Keratinocyte (primary cell): Measurements from ENCODE around the gene NSUN4.

Experiments
- CTCF ChIP-seq, 3 experiments: IDR thresholded peaks in 1 of 3; conservative IDR thresholded peaks in 1 of 3; optimal IDR thresholded peaks in 1 of 3; 2 replicates in 2 of 3; 3 replicates in 1 of 3; pipeline versions ENCODE3 to v1.5.1; 2011; ENCODE audit warnings: low read length in 3 of 3, mild to moderate bottlenecking in 3 of 3, moderate library complexity in 2 of 3, control low read depth in 1 of 3, inconsistent platforms in 1 of 3; ENCODE audit not compliant: insufficient read depth in 2 of 3; ENCODE audit errors: extremely low read depth in 1 of 3
- EZH2 ChIP-seq: IDR thresholded peaks from one replicate; pipeline ENCODE4 v1.6.1; 2012; ENCODE audit warnings: inconsistent platforms, mild to moderate bottlenecking, low read length, moderate library complexity

- TF ChIP-seq CTCF (optimal IDR thresholded peaks at IDR 0.05 in 1 of 3, IDR thresholded peaks at IDR 0.05 in 1 of 3, conservative IDR thresholded peaks at IDR 0.05 in 1 of 3; ENCODE audit: extremely low read depth in 1 of 3, insufficient read depth in 2 of 3, low read length in 3 of 3) (no peak), EZH2 (no peak)
These were observed 63.3 kb downstream of the NSUN4 start for GRCh38 chr1:46403916-46404315.
